SK-N-MC (cell line): ENCODE measurements around the gene ZNF384.

Source experiments
- EZH2 ChIP-seq: fragments of 200-600 bp; sonication (generic); IDR thresholded peaks from one replicate; pipeline ENCODE4 v1.6.1; 2017; ENCODE audit warnings: antibody characterized with exemption
- FOXP2 ChIP-seq: optimal IDR thresholded peaks from 2 replicates; pipeline ENCODE3; 2011; ENCODE audit warnings: mild to moderate bottlenecking, moderate library complexity; ENCODE audit not compliant: insufficient read depth; ENCODE audit errors: extremely low read length, control extremely low read depth
- POLR2AphosphoS5 ChIP-seq: IDR thresholded peaks from 2 replicates; pipeline ENCODE4 v1.6.1; 2012; ENCODE audit warnings: mild to moderate bottlenecking, low read depth, low read length, borderline replicate concordance

GRCh38 chr12:6735448-6736191 is 46.4 kb upstream of the ZNF384 start:
- TF ChIP-seq POLR2AphosphoS5 (no peak), EZH2 (no peak), FOXP2 (no peak)
